HG02588 (cell line): Measurements from ENCODE around the gene ZGRF1.
"Not testable (repeated sequence)": the region's sequence is repeated elsewhere in the genome, so short reads cannot be mapped to it uniquely, and the experiment has no call there.

Experiments
- ATAC-seq: cut with Tn5 transposase; IDR thresholded peaks from one replicate; pipeline ENCODE4 v1.9.1; 2021; ENCODE audit warnings: mild to moderate bottlenecking, moderate library complexity; ENCODE audit not compliant: unreplicated experiment

ZGRF1 gene

GRCh38 chr4:112636688-112637551 is at the start of gene ZGRF1, which contains the start of gene LARP7:
Gene ZGRF1 (minus strand): TSS chr4:112636909. CDS start chr4:112633176, 3,733 bp downstream.
Gene LARP7 (plus strand): TSS chr4:112637143. CDS start chr4:112644670, 7,527 bp downstream.
- ATAC-seq: peak; percentile 90

- ATAC-seq: no peak
Observed at GRCh38 chr4:112680996-112681395, 44.3 kb upstream of the ZGRF1 start.

GRCh38 chr4:112677519-112678091 is 40.9 kb upstream of the ZGRF1 start:
- no peak for ATAC-seq

- ATAC-seq: no peak
Observed at GRCh38 chr4:112674376-112674775, 37.7 kb upstream of the ZGRF1 start.

GRCh38 chr4:112673686-112674085 is 37.0 kb upstream of the ZGRF1 start:
- ATAC-seq: no peak

- ATAC-seq: no peak
Observed at GRCh38 chr4:112673076-112673475, 36.4 kb upstream of the ZGRF1 start.

- no peak for ATAC-seq
Observed at GRCh38 chr4:112668131-112668530, 31.4 kb upstream of the ZGRF1 start.

- ATAC-seq: no peak
Observed at GRCh38 chr4:112664611-112665010, 27.9 kb upstream of the ZGRF1 start.

- ATAC-seq: not testable (repeated sequence)
Observed at GRCh38 chr4:112656115-112656514, 19.4 kb upstream of the ZGRF1 start.

GRCh38 chr4:112655270-112655669 is 18.6 kb upstream of the ZGRF1 start:
- ATAC-seq: no peak

- no peak for ATAC-seq
Observed at GRCh38 chr4:112652216-112652615, 15.5 kb upstream of the ZGRF1 start.

- no peak for ATAC-seq
Observed at GRCh38 chr4:112651641-112652040, 14.9 kb upstream of the ZGRF1 start.

- ATAC-seq: no peak
Observed at GRCh38 chr4:112650332-112650731, 13.6 kb upstream of the ZGRF1 start.

- no peak for ATAC-seq
Observed at GRCh38 chr4:112649055-112649408, 12.3 kb upstream of the ZGRF1 start.

- no peak for ATAC-seq
Observed at GRCh38 chr4:112648263-112649054, 11.8 kb upstream of the ZGRF1 start.

- ATAC-seq: no peak
Observed at GRCh38 chr4:112647785-112648184, 11.1 kb upstream of the ZGRF1 start.

GRCh38 chr4:112646632-112647537 is 10.2 kb upstream of the ZGRF1 start:
- ATAC-seq: no peak

GRCh38 chr4:112645541-112646329 is 9.0 kb upstream of the ZGRF1 start:
- ATAC-seq: no peak
